Mesenchymal stem cell (in vitro differentiated cells and primary cell): ENCODE measurements around the gene ZDHHC7.
A peak's percentile ranks its signal among the peaks of the same experiment; 100 is the strongest.

Experiments used
- DNase-seq: peaks from one replicate; pipeline ENCODE4 v3.0.0-alpha.2; 2013
- H2AFZ ChIP-seq: one replicate; pipeline ENCODE4 v1.6.1; 2013; ENCODE audit warnings: low read depth, mild to moderate bottlenecking, control low read depth, inconsistent platforms, low read length, moderate library complexity
- H2AK5ac ChIP-seq: 2 replicates; pipeline ENCODE4 v1.6.1; 2013; ENCODE audit warnings: low read length, moderate library complexity, mild to moderate bottlenecking, inconsistent platforms; ENCODE audit not compliant: severe bottlenecking
- H2BK120ac ChIP-seq: one replicate; pipeline ENCODE4 v1.6.1; 2013; ENCODE audit warnings: low read depth, mild to moderate bottlenecking, inconsistent platforms, low read length, moderate library complexity
- H2BK12ac ChIP-seq, 2 experiments: one replicate each; pipeline ENCODE4 v1.6.1; 2013; ENCODE audit warnings: inconsistent platforms in 2 of 2, low read length in 2 of 2, mild to moderate bottlenecking in 2 of 2, moderate library complexity in 2 of 2, control low read depth in 1 of 2
- H2BK15ac ChIP-seq: one replicate; pipeline ENCODE4 v1.6.1; 2013; ENCODE audit warnings: mild to moderate bottlenecking, low read depth, inconsistent platforms; ENCODE audit not compliant: poor library complexity, severe bottlenecking
- H2BK5ac ChIP-seq: 2 replicates; pipeline ENCODE4 v1.6.1; 2013; ENCODE audit warnings: low read depth, mild to moderate bottlenecking, low read length, control low read depth, inconsistent platforms; ENCODE audit not compliant: poor library complexity, severe bottlenecking
- H3K14ac ChIP-seq, 2 experiments: one replicate each; pipeline ENCODE4 v1.6.1; 2013; ENCODE audit warnings: inconsistent platforms in 2 of 2, low read length in 2 of 2, control low read depth in 1 of 2, mild to moderate bottlenecking in 1 of 2, moderate library complexity in 1 of 2
- H3K18ac ChIP-seq, 2 experiments: one replicate each; pipeline ENCODE4 v1.6.1; 2013; ENCODE audit warnings: inconsistent platforms in 2 of 2, low read length in 2 of 2, control low read depth in 1 of 2, low read depth in 1 of 2, mild to moderate bottlenecking in 1 of 2
- H3K23ac ChIP-seq, 2 experiments: one replicate each; pipeline ENCODE4 v1.6.1; 2013; ENCODE audit warnings: inconsistent platforms in 2 of 2, low read length in 2 of 2, mild to moderate bottlenecking in 2 of 2, moderate library complexity in 2 of 2, control low read depth in 1 of 2
- H3K27ac ChIP-seq: 2 replicates; pipeline ENCODE4 v1.5.1; 2013; ENCODE audit warnings: mild to moderate bottlenecking, moderate library complexity, low read length, control low read depth, inconsistent platforms; ENCODE audit not compliant: poor library complexity, severe bottlenecking
- H3K27me3 ChIP-seq, 2 experiments: 2 replicates each; pipeline versions ENCODE4 v1.6.1 to v1.7.0; 2013; ENCODE audit warnings: low read length in 2 of 2, mild to moderate bottlenecking in 2 of 2, moderate library complexity in 2 of 2, control low read depth in 1 of 2, inconsistent platforms in 1 of 2; ENCODE audit not compliant: control insufficient read depth in 1 of 2, insufficient read depth in 1 of 2
- H3K36me3 ChIP-seq, 2 experiments: 2 replicates each; pipeline versions ENCODE4 v1.6.1 to v1.7.0; 2013; ENCODE audit warnings: low read length in 2 of 2, control low read depth in 1 of 2, inconsistent platforms in 1 of 2, low read depth in 1 of 2, mild to moderate bottlenecking in 1 of 2; ENCODE audit not compliant: insufficient read depth in 2 of 2, control insufficient read depth in 1 of 2
- H3K4ac ChIP-seq, 2 experiments: one replicate each; pipeline ENCODE4 v1.6.1; 2013; ENCODE audit warnings: inconsistent platforms in 2 of 2, low read length in 2 of 2, mild to moderate bottlenecking in 2 of 2, moderate library complexity in 2 of 2, control low read depth in 1 of 2, low read depth in 1 of 2
- H3K4me1 ChIP-seq: 2 replicates; pipeline ENCODE4 v1.6.1; 2013; ENCODE audit warnings: low read depth, low read length, control low read depth; ENCODE audit not compliant: control insufficient read depth, insufficient read depth
- H3K4me2 ChIP-seq: 2 replicates; pipeline ENCODE4 v1.6.1; 2013; ENCODE audit warnings: low read length, mild to moderate bottlenecking, inconsistent platforms; ENCODE audit not compliant: poor library complexity, severe bottlenecking
- H3K4me3 ChIP-seq, 2 experiments: 2 replicates each; pipeline versions ENCODE4 v1.5.1 to v1.7.0; 2013; ENCODE audit warnings: low read length in 2 of 2, mild to moderate bottlenecking in 2 of 2, control low read depth in 1 of 2, low read depth in 1 of 2; ENCODE audit not compliant: insufficient read depth in 1 of 2
- H3K79me1 ChIP-seq: replicated peaks from 2 replicates; pipeline ENCODE4 v1.6.1; 2013; ENCODE audit warnings: mild to moderate bottlenecking, control low read depth, low read length, inconsistent platforms; ENCODE audit not compliant: poor library complexity, severe bottlenecking
- H3K9ac ChIP-seq: 2 replicates; pipeline ENCODE4 v1.7.0; 2013; ENCODE audit warnings: mild to moderate bottlenecking, low read length, moderate library complexity
- H3K9me3 ChIP-seq: 2 replicates; pipeline ENCODE4 v1.7.0; 2013; ENCODE audit warnings: mild to moderate bottlenecking, low read length; ENCODE audit not compliant: control insufficient read depth
- H4K8ac ChIP-seq: one replicate; pipeline ENCODE4 v1.6.1; 2013; ENCODE audit warnings: inconsistent platforms, mild to moderate bottlenecking, low read length, moderate library complexity
- H4K91ac ChIP-seq: one replicate; pipeline ENCODE4 v1.6.1; 2013; ENCODE audit warnings: mild to moderate bottlenecking, low read length, inconsistent platforms
- WGBS: methylation state at CpG from one replicate; pipeline ENCODE4 v1.1.7; 2013; ENCODE audit warnings: mixed read lengths; 5-methylcytosine and 5-hydroxymethylcytosine counted together

Gene ZDHHC7

DNA sequence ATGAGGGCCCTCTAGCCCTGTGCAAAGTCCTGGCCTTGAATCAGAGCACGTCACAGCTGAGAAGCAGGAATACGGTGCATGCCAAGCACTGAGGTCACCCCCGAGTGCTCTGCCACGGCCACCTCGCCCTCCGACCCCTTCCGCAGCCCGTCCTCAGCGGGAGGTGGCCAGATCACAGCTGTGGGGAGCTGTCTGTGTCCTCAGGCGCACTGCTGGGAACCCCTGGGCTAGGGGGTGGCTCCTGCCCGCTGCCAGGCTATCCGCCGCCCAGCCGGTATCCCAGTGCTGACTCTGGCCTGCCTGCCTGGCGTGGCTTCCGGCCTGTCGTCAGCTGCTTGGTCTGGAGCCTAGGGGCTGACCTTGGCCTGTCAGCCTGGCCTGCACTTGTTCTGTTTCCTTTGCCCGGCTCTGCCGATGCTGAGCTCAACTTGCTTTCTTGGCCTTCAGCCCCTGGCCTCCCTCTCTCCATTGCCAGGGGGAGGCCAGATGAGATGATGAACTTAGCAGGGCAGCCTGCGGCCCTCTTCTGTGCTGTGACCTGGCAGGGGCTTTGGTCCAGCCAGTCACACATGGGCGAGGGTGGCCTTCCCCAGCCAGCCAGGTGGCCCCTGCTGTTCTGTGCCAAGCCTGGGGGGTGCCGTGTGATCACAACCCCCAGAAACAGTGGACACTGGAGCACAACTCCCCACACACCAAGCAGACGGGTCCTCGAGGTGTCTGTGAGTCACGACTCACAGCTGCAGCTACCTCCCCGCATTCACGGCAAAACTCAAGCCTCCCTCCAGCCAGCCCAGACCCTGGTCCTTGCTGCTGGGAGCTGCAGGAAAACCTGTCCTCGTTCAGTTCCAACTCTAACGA, 77.3 kb downstream of the ZDHHC7 start:
- Histone ChIP-seq H3K36me3 (no peaks in the 10 kb centered on the region), H3K9me3 (no peaks in the 10 kb centered on the region), H4K91ac (peak overlapping the region; percentile 47), H3K27ac (no peak overlapping the region), H2BK12ac (peak overlapping the region; percentile 11 to 27), H3K18ac (no peak overlapping the region), H3K23ac (no peak overlapping the region), H3K4me1 (peaks cover 15% of the 10 kb centered on the region), H3K4me2 (no peak overlapping the region), H3K4ac (no peak overlapping the region), H2BK15ac (peak overlapping the region; percentile 28), H3K4me3 (no peak overlapping the region), H4K8ac (peak overlapping the region; percentile 22), H3K27me3 (no peaks in the 10 kb centered on the region), H3K9ac (peak overlapping the region; percentile 54), H3K14ac (no peak overlapping the region), H2BK5ac (no peak overlapping the region), H2AFZ (no peak overlapping the region), H2AK5ac (no peak overlapping the region), H3K79me1 (no peaks in the 10 kb centered on the region), H2BK120ac (no peak overlapping the region)
- 85% methylated on average over 28 of the region's 29 CpGs for WGBS
- no peak for DNase-seq

DNA sequence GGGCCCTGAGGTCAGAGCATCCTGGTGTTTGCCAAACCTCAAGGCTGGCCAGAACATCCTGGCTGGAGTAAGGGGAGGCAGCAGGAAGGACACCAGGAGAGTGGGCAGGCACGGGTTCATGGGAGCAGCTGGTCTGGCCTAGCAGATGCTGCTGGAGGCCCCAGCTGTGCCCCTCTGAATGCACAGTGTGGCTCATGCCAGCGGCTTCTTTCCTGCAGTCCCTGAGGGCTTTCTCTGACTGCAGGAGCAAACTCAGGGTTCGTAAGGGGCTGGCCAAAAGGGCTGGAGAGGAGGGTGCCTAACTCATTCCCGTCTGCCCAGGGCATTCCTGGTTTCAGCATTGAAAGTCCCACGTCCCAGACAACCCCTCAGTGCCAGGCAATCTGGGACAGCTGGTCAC, 78.7 kb downstream of the ZDHHC7 start:
- Histone ChIP-seq H3K9ac (no peak overlapping the region), H3K27me3 (no peaks in the 10 kb centered on the region), H3K36me3 (no peaks in the 10 kb centered on the region), H3K4me3 (no peak overlapping the region), H3K9me3 (no peaks in the 10 kb centered on the region), H3K27ac (no peak overlapping the region), H2BK15ac (no peak overlapping the region), H4K8ac (no peak overlapping the region), H3K79me1 (no peaks in the 10 kb centered on the region), H2BK12ac (no peak overlapping the region), H4K91ac (no peak overlapping the region), H2AK5ac (no peak overlapping the region), H3K4me2 (no peak overlapping the region), H3K23ac (no peak overlapping the region), H2AFZ (no peak overlapping the region), H2BK5ac (no peak overlapping the region), H3K4me1 (peaks cover 15% of the 10 kb centered on the region), H2BK120ac (no peak overlapping the region), H3K4ac (no peak overlapping the region), H3K18ac (no peak overlapping the region), H3K14ac (no peak overlapping the region)
- 86% methylated on average over 5 of the region's 5 CpGs for WGBS
- DNase-seq: no peak

- H4K91ac ChIP-seq: no peak overlapping the region
- no peak overlapping the region for H3K4me2 ChIP-seq
- H3K79me1 ChIP-seq: no peaks in the 10 kb centered on the region
- no peak overlapping the region for H3K18ac ChIP-seq
- peaks cover 15% of the 10 kb centered on the region for H3K4me1 ChIP-seq
- peak overlapping the region; percentile 31 for H3K9ac ChIP-seq
- no peak overlapping the region for H2AFZ ChIP-seq
- H4K8ac ChIP-seq: no peak overlapping the region
- 92% methylated on average over 8 of the region's 8 CpGs for WGBS
- no peak overlapping the region for H3K4me3 ChIP-seq
- no peaks in the 10 kb centered on the region for H3K36me3 ChIP-seq
- no peak overlapping the region for H2AK5ac ChIP-seq
- H2BK120ac ChIP-seq: no peak overlapping the region
- H3K4ac ChIP-seq: no peak overlapping the region
- no peak for DNase-seq
- no peak overlapping the region for H3K27ac ChIP-seq
- no peak overlapping the region for H2BK12ac ChIP-seq
- H3K27me3 ChIP-seq: no peaks in the 10 kb centered on the region
- no peak overlapping the region for H3K23ac ChIP-seq
- no peak overlapping the region for H2BK15ac ChIP-seq
- no peak overlapping the region for H2BK5ac ChIP-seq
- no peak overlapping the region for H3K14ac ChIP-seq
- no peaks in the 10 kb centered on the region for H3K9me3 ChIP-seq
Observed at GRCh38 chr16:84931506-84931905, 79.8 kb downstream of the ZDHHC7 start.

GRCh38 chr16:84931107-84931494, 80.2 kb downstream of the ZDHHC7 start:
- no peak overlapping the region for H2AFZ ChIP-seq
- no peaks in the 10 kb centered on the region for H3K9me3 ChIP-seq
- no peak overlapping the region for H3K14ac ChIP-seq
- no peak for DNase-seq
- no peak overlapping the region for H3K4me3 ChIP-seq
- H2AK5ac ChIP-seq: no peak overlapping the region
- no peaks in the 10 kb centered on the region for H3K79me1 ChIP-seq
- H2BK12ac ChIP-seq: no peak overlapping the region
- H4K91ac ChIP-seq: no peak overlapping the region
- H3K23ac ChIP-seq: no peak overlapping the region
- H3K9ac ChIP-seq: peak overlapping the region; percentile 31
- H3K27me3 ChIP-seq: no peaks in the 10 kb centered on the region
- WGBS: 95% methylated on average over 4 of the region's 4 CpGs
- H3K36me3 ChIP-seq: no peaks in the 10 kb centered on the region
- no peak overlapping the region for H4K8ac ChIP-seq
- H3K4me2 ChIP-seq: no peak overlapping the region
- peaks cover 15% of the 10 kb centered on the region for H3K4me1 ChIP-seq
- no peak overlapping the region for H3K27ac ChIP-seq
- no peak overlapping the region for H2BK5ac ChIP-seq
- no peak overlapping the region for H3K4ac ChIP-seq
- no peak overlapping the region for H2BK120ac ChIP-seq
- H3K18ac ChIP-seq: no peak overlapping the region
- no peak overlapping the region for H2BK15ac ChIP-seq
